ENCODE measurements around the gene ERCC6L2. TPM values are rescaled to one million over a fixed set of nuclear protein-coding genes. Genes with fewer than 3 reads are reported as not detected.

Gene ERCC6L2, protein sequence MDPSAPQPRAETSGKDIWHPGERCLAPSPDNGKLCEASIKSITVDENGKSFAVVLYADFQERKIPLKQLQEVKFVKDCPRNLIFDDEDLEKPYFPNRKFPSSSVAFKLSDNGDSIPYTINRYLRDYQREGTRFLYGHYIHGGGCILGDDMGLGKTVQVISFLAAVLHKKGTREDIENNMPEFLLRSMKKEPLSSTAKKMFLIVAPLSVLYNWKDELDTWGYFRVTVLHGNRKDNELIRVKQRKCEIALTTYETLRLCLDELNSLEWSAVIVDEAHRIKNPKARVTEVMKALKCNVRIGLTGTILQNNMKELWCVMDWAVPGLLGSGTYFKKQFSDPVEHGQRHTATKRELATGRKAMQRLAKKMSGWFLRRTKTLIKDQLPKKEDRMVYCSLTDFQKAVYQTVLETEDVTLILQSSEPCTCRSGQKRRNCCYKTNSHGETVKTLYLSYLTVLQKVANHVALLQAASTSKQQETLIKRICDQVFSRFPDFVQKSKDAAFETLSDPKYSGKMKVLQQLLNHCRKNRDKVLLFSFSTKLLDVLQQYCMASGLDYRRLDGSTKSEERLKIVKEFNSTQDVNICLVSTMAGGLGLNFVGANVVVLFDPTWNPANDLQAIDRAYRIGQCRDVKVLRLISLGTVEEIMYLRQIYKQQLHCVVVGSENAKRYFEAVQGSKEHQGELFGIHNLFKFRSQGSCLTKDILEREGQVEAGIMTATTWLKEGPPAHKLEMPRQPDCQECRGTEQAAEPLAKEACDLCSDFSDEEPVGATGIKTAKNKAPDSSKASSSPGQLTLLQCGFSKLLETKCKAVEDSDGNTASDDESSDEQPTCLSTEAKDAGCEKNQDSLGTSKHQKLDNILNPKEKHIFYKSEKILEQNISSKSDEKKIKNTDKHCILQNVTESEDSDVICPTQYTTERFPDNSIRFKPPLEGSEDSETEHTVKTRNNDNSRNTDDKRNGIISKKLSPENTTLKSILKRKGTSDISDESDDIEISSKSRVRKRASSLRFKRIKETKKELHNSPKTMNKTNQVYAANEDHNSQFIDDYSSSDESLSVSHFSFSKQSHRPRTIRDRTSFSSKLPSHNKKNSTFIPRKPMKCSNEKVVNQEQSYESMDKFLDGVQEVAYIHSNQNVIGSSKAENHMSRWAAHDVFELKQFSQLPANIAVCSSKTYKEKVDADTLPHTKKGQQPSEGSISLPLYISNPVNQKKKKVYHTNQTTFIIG (N-terminal part only)
- total RNA-seq (10 to 100 TPM; 28.0 to 36.1 TPM), polyA plus RNA-seq (ENCODE audit: insufficient read length in 6 of 6) (10 to 100 TPM; 49.8 to 58.6 (median 54.8) TPM)
- long read RNA-seq, donor 1, partial matches to known transcripts: 12 of 16 reads
- long read RNA-seq, donor 1, other reads (novel, unspliced or antisense): 0 of 16 reads
- long read RNA-seq, donor 2, partial matches to known transcripts: 14 of 18 reads
- long read RNA-seq, donor 2, other reads (novel, unspliced or antisense): 0 of 18 reads
- long read RNA-seq, donor 3: 0 reads
- long read RNA-seq, donor 4, partial matches to known transcripts: 1 of 2 reads
- long read RNA-seq, donor 4, other reads (novel, unspliced or antisense): 1 of 2 reads
- long read RNA-seq, donor 5, full-length matches to known transcripts: 4 of 9 reads
- long read RNA-seq, donor 5, partial matches to known transcripts: 5 of 9 reads
- long read RNA-seq, donor 5, other reads (novel, unspliced or antisense): 0 of 9 reads
- long read RNA-seq, donor 6, partial matches to known transcripts: 5 of 14 reads
- long read RNA-seq, donor 6, other reads (novel, unspliced or antisense): 8 of 14 reads
- long read RNA-seq, donor 7: 0 reads
- long read RNA-seq, donor 8, full-length matches to known transcripts: 2 of 9 reads
- long read RNA-seq, donor 8, partial matches to known transcripts: 7 of 9 reads
- long read RNA-seq, donor 8, other reads (novel, unspliced or antisense): 0 of 9 reads
- long read RNA-seq, donor 9: 0 reads
- long read RNA-seq, donor 10, partial matches to known transcripts: 2 of 4 reads
- long read RNA-seq, donor 10, other reads (novel, unspliced or antisense): 2 of 4 reads
- long read RNA-seq, donor 11, partial matches to known transcripts: 5 of 6 reads
- long read RNA-seq, donor 11, other reads (novel, unspliced or antisense): 0 of 6 reads
- long read RNA-seq, donor 12: 0 reads

- intact Hi-C loops (cut with DNase I): no loop called here
- Histone ChIP-seq H3K27me3 (no peaks in the 10 kb centered on the region), H3K9me3 (no peaks in the 10 kb centered on the region), H3K4me1 (peaks cover 0 to 20% of the 10 kb centered on the region in 2 donors), H3K27ac (peak within 1 kb of the TSS in 1 of 2 donors; percentile 100), H3K4me3 (no peak within 1 kb of the TSS), H3K36me3 (peaks cover 0 to 4% of the 10 kb centered on the region in 2 donors)
- ATAC-seq (peak; percentile 97), DNase-seq (peak; percentile 94 to 99 (median 98))
- TF ChIP-seq, protein P1, sequence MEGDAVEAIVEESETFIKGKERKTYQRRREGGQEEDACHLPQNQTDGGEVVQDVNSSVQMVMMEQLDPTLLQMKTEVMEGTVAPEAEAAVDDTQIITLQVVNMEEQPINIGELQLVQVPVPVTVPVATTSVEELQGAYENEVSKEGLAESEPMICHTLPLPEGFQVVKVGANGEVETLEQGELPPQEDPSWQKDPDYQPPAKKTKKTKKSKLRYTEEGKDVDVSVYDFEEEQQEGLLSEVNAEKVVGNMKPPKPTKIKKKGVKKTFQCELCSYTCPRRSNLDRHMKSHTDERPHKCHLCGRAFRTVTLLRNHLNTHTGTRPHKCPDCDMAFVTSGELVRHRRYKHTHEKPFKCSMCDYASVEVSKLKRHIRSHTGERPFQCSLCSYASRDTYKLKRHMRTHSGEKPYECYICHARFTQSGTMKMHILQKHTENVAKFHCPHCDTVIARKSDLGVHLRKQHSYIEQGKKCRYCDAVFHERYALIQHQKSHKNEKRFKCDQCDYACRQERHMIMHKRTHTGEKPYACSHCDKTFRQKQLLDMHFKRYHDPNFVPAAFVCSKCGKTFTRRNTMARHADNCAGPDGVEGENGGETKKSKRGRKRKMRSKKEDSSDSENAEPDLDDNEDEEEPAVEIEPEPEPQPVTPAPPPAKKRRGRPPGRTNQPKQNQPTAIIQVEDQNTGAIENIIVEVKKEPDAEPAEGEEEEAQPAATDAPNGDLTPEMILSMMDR (IDR thresholded peaks at IDR 0.05): no peak
Measured at GRCh38 chr9:95875305-95876137, at the start of gene ERCC6L2. Gene ERCC6L2, plus strand, starts transcription at chr9:95875691. Its CDS starts 348 bp downstream, at chr9:95876039.

DNA sequence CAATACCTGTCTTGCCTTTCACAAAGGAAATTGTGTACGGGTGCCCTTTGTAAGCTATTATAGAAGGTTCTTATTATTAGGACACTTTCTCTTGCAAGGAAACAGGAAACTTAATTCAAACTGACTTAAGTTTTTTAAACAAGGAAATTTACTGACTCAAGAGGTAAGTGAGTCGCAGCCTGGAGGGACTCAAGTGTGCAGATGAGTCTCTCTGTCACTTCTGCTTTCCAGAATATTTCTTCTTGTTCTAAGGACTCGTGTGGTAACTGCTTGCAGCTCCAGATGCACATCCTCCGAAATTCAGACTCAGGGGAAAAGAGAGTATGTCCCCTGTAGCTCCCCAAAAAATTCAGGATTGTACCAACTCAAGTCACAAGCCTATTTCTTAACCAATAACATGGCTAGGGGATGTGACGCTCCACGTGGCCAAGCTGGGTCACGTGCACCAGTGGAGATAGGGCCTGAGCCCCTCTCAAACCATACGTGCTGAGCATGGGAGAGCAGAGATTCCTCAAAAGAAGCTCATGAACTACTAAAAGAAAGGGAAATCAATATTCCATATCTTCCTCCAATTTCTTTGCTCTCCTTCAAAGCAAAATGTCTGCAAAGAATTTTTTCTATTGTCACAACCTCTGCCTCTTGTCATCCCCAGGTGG lies 49.2 kb upstream of the ERCC6L2 start:
- Histone ChIP-seq H3K27ac (no peak overlapping the region), H3K27me3 (no peaks in the 10 kb centered on the region), H3K36me3 (no peaks in the 10 kb centered on the region), H3K9me3 (no peaks in the 10 kb centered on the region), H3K4me1 (no peaks in the 10 kb centered on the region), H3K4me3 (no peak overlapping the region)
- intact Hi-C loops (cut with DNase I): no loop called here
- TF ChIP-seq, protein P1 (IDR thresholded peaks at IDR 0.05): no peak
- ATAC-seq (no peak), DNase-seq (no peak)

DNA sequence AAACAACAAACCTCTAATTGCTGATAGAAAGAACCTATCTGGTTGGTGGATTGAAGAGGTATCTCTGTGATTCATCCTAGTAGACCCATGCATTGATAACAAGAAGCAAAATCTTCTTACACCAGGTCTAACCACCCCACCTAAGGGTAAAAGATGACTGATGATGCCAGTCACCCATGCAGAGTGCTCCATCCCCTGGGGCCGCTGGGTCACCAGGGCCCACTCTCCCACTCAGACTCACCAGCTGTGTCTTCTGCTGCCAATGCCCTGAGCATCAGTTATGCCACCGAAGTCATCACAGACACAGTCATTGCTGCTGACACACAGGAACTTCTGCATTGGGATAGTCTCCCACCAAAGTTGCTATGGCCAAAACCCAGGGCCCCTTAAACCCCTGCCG lies 44.7 kb upstream of the ERCC6L2 start:
- Histone ChIP-seq H3K36me3 (no peaks in the 10 kb centered on the region), H3K4me1 (no peaks in the 10 kb centered on the region), H3K4me3 (no peak overlapping the region), H3K9me3 (no peaks in the 10 kb centered on the region), H3K27me3 (no peaks in the 10 kb centered on the region), H3K27ac (no peak overlapping the region)
- ATAC-seq (no peak), DNase-seq (no peak)
- intact Hi-C loops (cut with DNase I): no loop called here
- TF ChIP-seq, protein P1 (IDR thresholded peaks at IDR 0.05): no peak
